PC-3 (cell line): ENCODE results near the gene LARP4B. TPM values are rescaled to one million over a fixed set of nuclear protein-coding genes. Genes with fewer than 3 reads are reported as not detected.

ENCODE experiments used
- ATAC-seq: fragments of 200-7000 bp; cut with Tn5 transposase; 2 replicates; pipeline ENCODE4 v1.9.1; 2020; ENCODE audit warnings: mild to moderate bottlenecking, moderate library complexity
- BruUV-seq: library from RNA; stranded (reverse); fragments of 400-500 nt; replicated peaks from 2 replicates; lab custom pipeline; 2021; lab: Mats Ljungman, UMichigan
- CTCF ChIA-PET: fragments of 300-600 bp; sonication (Branson Sonifier 250); formaldehyde crosslinking; loops from one replicate; lab custom pipeline; 2022; ENCODE audit warnings: antibody characterized with exemption; lab: Charles Lee
- POLR2A ChIA-PET: fragments of 300-600 bp; sonication (Branson Sonifier 250); formaldehyde crosslinking; loops from one replicate; lab custom pipeline; 2022; ENCODE audit warnings: antibody characterized with exemption; ENCODE audit not compliant: unreplicated experiment; lab: Charles Lee
- DNase-seq: peaks from one replicate; pipeline ENCODE4 v3.0.0-alpha.2; 2015
- H2AFZ ChIP-seq: fragments of 300-600 bp; sonication (generic); 2 replicates; pipeline ENCODE4 v1.6.0; 2016; ENCODE audit warnings: antibody characterized with exemption, low read length
- H3F3A ChIP-seq: fragments of 300-600 bp; sonication (generic); one replicate; pipeline ENCODE4 v1.6.0; 2017; ENCODE audit warnings: antibody characterized with exemption, low read length, control low read depth, mild to moderate bottlenecking; ENCODE audit not compliant: unreplicated experiment
- H3K27ac ChIP-seq: fragments of 300-600 bp; sonication (generic); 2 replicates; pipeline ENCODE4 v1.5.1; 2016; ENCODE audit warnings: mild to moderate bottlenecking, low read length
- H3K27me3 ChIP-seq: fragments of 300-600 bp; sonication (generic); 2 replicates; pipeline ENCODE4 v1.6.1; 2016; ENCODE audit warnings: low read length, mixed read lengths
- H3K36me3 ChIP-seq: fragments of 300-600 bp; sonication (generic); 2 replicates; pipeline ENCODE4 v1.6.1; 2016; ENCODE audit warnings: low read depth, mixed run types, low read length, mixed read lengths
- H3K4me1 ChIP-seq: fragments of 300-600 bp; sonication (generic); 2 replicates; pipeline ENCODE4 v1.5.1; 2016; ENCODE audit warnings: low read length; ENCODE audit not compliant: insufficient read depth
- H3K4me2 ChIP-seq: fragments of 300-600 bp; sonication (generic); 2 replicates; pipeline ENCODE4 v1.6.0; 2016; ENCODE audit warnings: low read length
- H3K4me3 ChIP-seq: fragments of 300-600 bp; sonication (generic); 2 replicates; pipeline ENCODE4 v1.5.1; 2016; ENCODE audit warnings: mild to moderate bottlenecking, low read length, mixed read lengths
- H3K79me2 ChIP-seq: fragments of 300-600 bp; sonication (generic); 2 replicates; pipeline ENCODE4 v1.6.1; 2017; ENCODE audit warnings: low read length, mixed read lengths
- H3K9ac ChIP-seq: fragments of 300-600 bp; sonication (generic); 2 replicates; pipeline ENCODE4 v1.6.0; 2016; ENCODE audit warnings: mild to moderate bottlenecking, low read length
- H3K9me2 ChIP-seq: fragments of 300-600 bp; sonication (generic); replicated peaks from 2 replicates; pipeline ENCODE4 v1.6.1; 2016; ENCODE audit warnings: mixed run types, low read length, mixed read lengths
- H3K9me3 ChIP-seq: fragments of 300-600 bp; sonication (generic); 2 replicates; pipeline ENCODE4 v1.6.1; 2016; ENCODE audit warnings: low read length, mixed read lengths
- H4K20me1 ChIP-seq: fragments of 300-600 bp; sonication (generic); 2 replicates; pipeline ENCODE4 v1.6.1; 2016; ENCODE audit warnings: low read length, mixed read lengths
- EZH2 ChIP-seq: fragments of 300-600 bp; sonication (generic); IDR thresholded peaks from one replicate; pipeline ENCODE4 v1.6.1; 2017; ENCODE audit warnings: antibody characterized with exemption, mild to moderate bottlenecking, low read length; ENCODE audit not compliant: unreplicated experiment
- EZH2phosphoT487 ChIP-seq: fragments of 300-600 bp; sonication (generic); IDR thresholded peaks from 2 replicates; pipeline ENCODE4 v1.6.1; 2018; ENCODE audit warnings: mild to moderate bottlenecking, antibody characterized with exemption, low read length, borderline replicate concordance
- intact Hi-C: fragments of 100-400 bp; cut with micrococcal nuclease; formaldehyde crosslinking; loops from 2 replicates; pipeline ENCODE4 v1.9.0; 2023
- total RNA-seq: library from RNA; depleted of rRNA; stranded (reverse); fragments of >200 nt; gene quantifications from 2 replicates; pipeline ENCODE4 v1.2.3, GENCODE V29; 2014
- TF ChIP-seq, protein P1 (sequence below): fragments of 300-600 bp; sonication (generic); conservative IDR thresholded peaks from 2 replicates; pipeline ENCODE4 v1.5.1; 2017; ENCODE audit warnings: antibody characterized with exemption, low read depth, mild to moderate bottlenecking, low read length

The LARP4B gene
- total RNA-seq, 1 experiment from 2014 or later, result 33.9 TPM

DNA sequence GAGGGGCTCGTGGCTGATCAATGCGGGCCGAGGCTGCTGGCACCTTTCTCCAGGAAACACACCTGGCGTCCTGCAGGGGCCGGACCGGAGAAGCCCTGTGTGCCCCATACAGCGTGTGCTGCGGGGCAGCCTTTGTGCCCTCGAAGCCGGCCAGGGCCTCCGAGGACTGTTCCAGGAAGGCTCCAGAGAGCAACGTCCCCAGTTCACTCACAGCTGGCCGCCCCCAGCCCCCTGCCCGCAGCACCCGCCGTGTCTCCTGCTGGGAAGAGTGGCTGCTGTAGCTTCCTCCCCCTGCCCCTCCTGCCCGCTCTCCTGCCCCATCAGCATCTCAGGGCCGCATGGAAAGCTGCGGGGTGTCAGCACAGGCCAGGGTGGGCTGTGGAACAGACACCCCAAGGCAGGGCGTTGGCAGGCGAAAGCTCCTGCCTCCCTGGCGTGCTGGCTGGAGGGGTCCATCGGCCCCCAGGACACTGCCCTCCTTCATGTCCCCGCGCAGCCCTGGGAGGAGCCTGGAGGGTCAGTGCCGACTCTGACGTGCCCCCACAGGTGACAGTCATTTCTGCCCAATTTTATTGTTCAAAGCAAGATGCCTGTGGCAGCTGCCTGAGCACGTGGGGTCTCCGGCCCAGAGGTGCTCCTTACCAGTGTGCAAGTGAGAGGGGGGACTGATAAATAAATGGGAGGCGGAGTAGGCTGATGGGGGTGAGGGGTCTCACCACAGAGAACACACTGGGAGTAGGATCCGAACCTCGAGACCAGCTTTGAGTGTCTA, 146.2 kb downstream of the LARP4B start:
- 0 out of 2 replicates have a peak overlapping the region, but pooled peaks have one; percentile 27 for H3K9ac ChIP-seq
- ChIA-PET POLR2A (no interaction called here), CTCF (no interaction called here)
- intact Hi-C loops, result loop anchor here (5.0 to 10.0 kb wide), 2 partner anchors 103 to 170 kb away; no protein-coding TSS in a partner anchor
- TF ChIP-seq EZH2phosphoT487 (no peak), EZH2 (no peak)
- TF ChIP-seq, protein P1, sequence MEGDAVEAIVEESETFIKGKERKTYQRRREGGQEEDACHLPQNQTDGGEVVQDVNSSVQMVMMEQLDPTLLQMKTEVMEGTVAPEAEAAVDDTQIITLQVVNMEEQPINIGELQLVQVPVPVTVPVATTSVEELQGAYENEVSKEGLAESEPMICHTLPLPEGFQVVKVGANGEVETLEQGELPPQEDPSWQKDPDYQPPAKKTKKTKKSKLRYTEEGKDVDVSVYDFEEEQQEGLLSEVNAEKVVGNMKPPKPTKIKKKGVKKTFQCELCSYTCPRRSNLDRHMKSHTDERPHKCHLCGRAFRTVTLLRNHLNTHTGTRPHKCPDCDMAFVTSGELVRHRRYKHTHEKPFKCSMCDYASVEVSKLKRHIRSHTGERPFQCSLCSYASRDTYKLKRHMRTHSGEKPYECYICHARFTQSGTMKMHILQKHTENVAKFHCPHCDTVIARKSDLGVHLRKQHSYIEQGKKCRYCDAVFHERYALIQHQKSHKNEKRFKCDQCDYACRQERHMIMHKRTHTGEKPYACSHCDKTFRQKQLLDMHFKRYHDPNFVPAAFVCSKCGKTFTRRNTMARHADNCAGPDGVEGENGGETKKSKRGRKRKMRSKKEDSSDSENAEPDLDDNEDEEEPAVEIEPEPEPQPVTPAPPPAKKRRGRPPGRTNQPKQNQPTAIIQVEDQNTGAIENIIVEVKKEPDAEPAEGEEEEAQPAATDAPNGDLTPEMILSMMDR, result no peak
- no peaks in the 10 kb centered on the region for H3K36me3 ChIP-seq
- H2AFZ ChIP-seq, result peak overlapping the region; percentile 75
- no peaks in the 10 kb centered on the region for H4K20me1 ChIP-seq
- no peaks in the 10 kb centered on the region; the same call in 1 of the 2 replicates for H3K4me1 ChIP-seq
- H3F3A ChIP-seq, result no peaks in the 10 kb centered on the region
- H3K4me2 ChIP-seq, result peak overlapping the region; percentile 69
- BruUV-seq, result TSS peak; percentile 37
- H3K4me3 ChIP-seq, result peak overlapping the region; percentile 50; the same call in 1 of the 2 replicates
- no peaks in the 10 kb centered on the region for H3K27me3 ChIP-seq
- no peaks in the 10 kb centered on the region for H3K79me2 ChIP-seq
- ATAC-seq, result peak; percentile 8
- no peak overlapping the region for H3K27ac ChIP-seq
- H3K9me2 ChIP-seq, result no peaks in the 10 kb centered on the region
- H3K9me3 ChIP-seq, result no peaks in the 10 kb centered on the region
- no peak for DNase-seq

DNA sequence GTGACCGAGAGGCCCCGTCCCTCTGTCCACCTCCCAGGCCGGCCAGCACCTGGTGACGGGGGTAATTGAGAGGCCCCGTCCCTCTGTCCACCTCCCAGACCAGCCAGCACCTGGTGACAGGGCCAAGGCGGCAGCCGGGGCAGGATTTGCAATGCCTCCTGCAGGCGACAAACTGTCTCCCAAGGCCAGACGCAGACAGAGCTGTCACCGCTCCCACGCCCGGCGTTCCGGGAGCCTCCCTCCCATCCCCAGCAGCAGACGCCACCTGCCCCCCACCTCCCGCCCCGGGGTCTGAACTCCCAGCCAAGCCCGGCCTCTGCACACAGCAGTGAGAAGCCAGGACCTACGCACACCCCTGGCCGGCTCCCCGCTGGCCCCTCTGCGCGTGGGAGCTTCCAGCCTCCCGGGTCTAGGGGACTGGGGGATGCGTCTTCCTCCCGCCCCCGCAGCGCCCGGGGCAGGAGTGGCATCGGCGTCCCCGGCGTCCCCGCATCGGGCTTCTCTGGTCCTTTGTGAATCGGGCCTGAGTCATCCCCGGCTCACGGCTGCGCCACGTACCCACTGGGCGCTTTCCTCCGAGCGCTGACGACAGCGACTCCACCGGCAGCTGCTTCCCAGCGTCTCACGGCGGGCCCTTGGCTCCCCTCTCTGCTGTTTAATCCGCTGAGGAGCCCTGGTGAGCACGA, 147.0 kb downstream of the LARP4B start:
- peak; percentile 64 for DNase-seq
- CTCF ChIA-PET, result interaction anchor here (0.5 kb wide), 1 partner anchor 76 kb away, joined by 3 read pairs; no protein-coding TSS in a partner anchor

More for the DNA sequence above, 147.0 kb downstream of the LARP4B start:
- POLR2A ChIA-PET, result no interaction called here
- H3K9me3 ChIP-seq, result no peaks in the 10 kb centered on the region
- no peaks in the 10 kb centered on the region for H4K20me1 ChIP-seq
- H3K4me2 ChIP-seq, result peak overlapping the region; percentile 69
- H3K9ac ChIP-seq, result 0 out of 2 replicates have a peak overlapping the region, but pooled peaks have one; percentile 27
- H3F3A ChIP-seq, result no peaks in the 10 kb centered on the region
- peak; percentile 68 for ATAC-seq
- no peaks in the 10 kb centered on the region for H3K4me1 ChIP-seq
- no peak overlapping the region for H3K27ac ChIP-seq
- H2AFZ ChIP-seq, result peak overlapping the region; percentile 75
- no peak for TF ChIP-seq EZH2phosphoT487
- TF ChIP-seq, protein P1, result 0 out of 2 replicates have a peak, but pooled peaks have one; percentile 27
- TF ChIP-seq EZH2, result no peak
- no peaks in the 10 kb centered on the region for H3K79me2 ChIP-seq
- H3K9me2 ChIP-seq, result no peaks in the 10 kb centered on the region
- H3K27me3 ChIP-seq, result no peaks in the 10 kb centered on the region
- BruUV-seq, result no TSS peak
- intact Hi-C loops, result loop anchor here (1.0 to 10.0 kb wide), 3 partner anchors 71 to 170 kb away; no protein-coding TSS in a partner anchor
- H3K36me3 ChIP-seq, result no peaks in the 10 kb centered on the region
- H3K4me3 ChIP-seq, result peak overlapping the region; percentile 50; the same call in 1 of the 2 replicates
